PFSK-1 (cell line): ENCODE measurements around the gene PERCC1.

Experiments used
- FOXP2 ChIP-seq: optimal IDR thresholded peaks from 2 replicates; pipeline ENCODE3; 2011; ENCODE audit warnings: borderline replicate concordance, control low read depth, inconsistent platforms; ENCODE audit not compliant: insufficient read depth; ENCODE audit errors: extremely low read length, extremely low read depth
- POLR2AphosphoS5 ChIP-seq: IDR thresholded peaks from 2 replicates; pipeline ENCODE4 v1.6.1; 2012; ENCODE audit warnings: low read depth, mild to moderate bottlenecking, control low read depth, low read length, moderate library complexity
- REST ChIP-seq, 2 experiments: IDR thresholded peaks; 2 replicates each; pipeline versions ENCODE4 v1.6.1 to v1.8.0; 2011 to 2012; ENCODE audit warnings: low read depth in 2 of 2, low read length in 2 of 2, control low read depth in 1 of 2, inconsistent platforms in 1 of 2, mild to moderate bottlenecking in 1 of 2, moderate library complexity in 1 of 2; ENCODE audit not compliant: insufficient read depth in 1 of 2
- SIN3A ChIP-seq: IDR thresholded peaks from 2 replicates; pipeline ENCODE4 v1.6.1; 2012; ENCODE audit warnings: mild to moderate bottlenecking, low read length, moderate library complexity, borderline replicate concordance; ENCODE audit not compliant: insufficient read depth
- TAF1 ChIP-seq: IDR thresholded peaks from 2 replicates; pipeline ENCODE4 v1.6.1; 2012; ENCODE audit warnings: low read length, control low read depth, borderline replicate concordance; ENCODE audit not compliant: insufficient read depth

The PERCC1 gene

GRCh38 chr16:1457489-1458245 lies 26.8 kb downstream of the PERCC1 start:
- TF ChIP-seq SIN3A (no peak), TAF1 (no peak), POLR2AphosphoS5 (no peak), FOXP2 (no peak), REST (IDR thresholded peaks at IDR 0.05; ENCODE audit: insufficient read depth in 1 of 2, low read depth in 2 of 2, low read length in 2 of 2) (no peak)

- no peak for TF ChIP-seq FOXP2
- TF ChIP-seq SIN3A, result no peak
- TF ChIP-seq TAF1, result no peak
- TF ChIP-seq REST (IDR thresholded peaks at IDR 0.05; ENCODE audit: insufficient read depth in 1 of 2, low read depth in 2 of 2, low read length in 2 of 2), result no peak
Observed at GRCh38 chr16:1458336-1458976, 27.6 kb downstream of the PERCC1 start.

GRCh38 chr16:1458977-1459341 lies 28.1 kb downstream of the PERCC1 start:
- no peak for TF ChIP-seq REST (IDR thresholded peaks at IDR 0.05; ENCODE audit: insufficient read depth in 1 of 2, low read depth in 2 of 2, low read length in 2 of 2)
- no peak for TF ChIP-seq FOXP2
- TF ChIP-seq POLR2AphosphoS5, result no peak
- TF ChIP-seq SIN3A, result no peak
- no peak for TF ChIP-seq TAF1

- TF ChIP-seq POLR2AphosphoS5 (no peak), TAF1 (no peak), FOXP2 (no peak), SIN3A (no peak), REST (IDR thresholded peaks at IDR 0.05; ENCODE audit: insufficient read depth in 1 of 2, low read depth in 2 of 2, low read length in 2 of 2) (no peak)
Observed at GRCh38 chr16:1459967-1460366, 29.1 kb downstream of the PERCC1 start.
